HEK293 (cell line): Measurements from ENCODE around the gene VPS13D.

Experiments
- CTCF ChIA-PET: fragments of 350-600 bp; formaldehyde crosslinking; extraction: SDS; loops from one replicate; lab custom pipeline; 2021; ENCODE audit warnings: antibody characterized with exemption; lab: Yijun Ruan, JAX
- POLR2A ChIA-PET: fragments of 300-600 bp; formaldehyde crosslinking; extraction: SDS; loops from one replicate; lab custom pipeline; 2020; ENCODE audit warnings: antibody characterized with exemption, inconsistent platforms; lab: Yijun Ruan, JAX
- H3K27ac ChIP-seq: fragments of 200-500 bp; sonication (Bioruptor generic); 2 replicates; pipeline ENCODE4 v1.5.1; 2014; ENCODE audit warnings: low read depth, low read length, control low read depth, inconsistent platforms; ENCODE audit errors: extremely low read depth
- H3K36me3 ChIP-seq, 2 experiments: fragments of 200-500 bp in 1 of 2; sonication (Bioruptor generic) in 1 of 2; 1 replicate in 1 of 2; 2 replicates in 1 of 2; pipeline ENCODE4 v1.5.1; 2014 to 2017; ENCODE audit warnings: inconsistent platforms in 2 of 2, low read length in 2 of 2; ENCODE audit not compliant: control insufficient read depth in 2 of 2, insufficient read depth in 1 of 2
- H3K4me1 ChIP-seq: fragments of 200-500 bp; sonication (Bioruptor generic); 2 replicates; pipeline ENCODE4 v1.5.1; 2014; ENCODE audit warnings: mild to moderate bottlenecking, low read length, inconsistent platforms; ENCODE audit not compliant: control insufficient read depth, insufficient read depth
- H3K4me3 ChIP-seq: 2 replicates; pipeline ENCODE4 v1.5.1; 2011; ENCODE audit warnings: low read depth, mild to moderate bottlenecking, control low read depth, low read length, moderate library complexity
- H3K9me3 ChIP-seq: fragments of 200-500 bp; sonication (Bioruptor generic); 2 replicates; pipeline ENCODE4 v1.5.1; 2014; ENCODE audit warnings: low read depth, low read length, inconsistent platforms; ENCODE audit not compliant: control insufficient read depth, insufficient read depth
- ATF2 ChIP-seq: fragments of 450-650 bp; formaldehyde crosslinking; IDR thresholded peaks from 2 replicates; pipeline ENCODE4 v1.5.1; 2016; ENCODE audit warnings: missing biosample characterization, missing genetic modification characterization, low read depth
- BCL11B ChIP-seq: fragments of 450-650 bp; formaldehyde crosslinking; IDR thresholded peaks from 2 replicates; pipeline ENCODE4 v1.5.1; 2016; ENCODE audit warnings: low read depth, missing biosample characterization, missing genetic modification characterization
- KLF9 ChIP-seq: fragments of 450-650 bp; formaldehyde crosslinking; IDR thresholded peaks from 2 replicates; pipeline ENCODE4 v1.5.1; 2016; ENCODE audit warnings: missing biosample characterization, missing genetic modification characterization, low read depth
- SCRT2 ChIP-seq: fragments of 450-650 bp; formaldehyde crosslinking; IDR thresholded peaks from 2 replicates; pipeline ENCODE4 v1.5.1; 2016; ENCODE audit warnings: missing biosample characterization, missing genetic modification characterization
- SP7 ChIP-seq: fragments of 450-650 bp; formaldehyde crosslinking; IDR thresholded peaks from 2 replicates; pipeline ENCODE4 v1.5.1; 2016; ENCODE audit warnings: missing biosample characterization, missing genetic modification characterization
- YY2 ChIP-seq: fragments of 450-650 bp; formaldehyde crosslinking; IDR thresholded peaks from 2 replicates; pipeline ENCODE4 v1.5.1; 2016; ENCODE audit warnings: missing biosample characterization, missing genetic modification characterization
- ZBTB26 ChIP-seq: fragments of 450-650 bp; formaldehyde crosslinking; optimal IDR thresholded peaks from 2 replicates; pipeline ENCODE3; 2016; ENCODE audit warnings: missing biosample characterization, mild to moderate bottlenecking, missing genetic modification characterization
- ZBTB8A ChIP-seq: fragments of 450-650 bp; formaldehyde crosslinking; IDR thresholded peaks from 2 replicates; pipeline ENCODE4 v1.5.1; 2016; ENCODE audit warnings: missing biosample characterization, missing genetic modification characterization
- ZNF132 ChIP-seq: fragments of 450-650 bp; formaldehyde crosslinking; IDR thresholded peaks from 2 replicates; pipeline ENCODE4 v1.5.1; 2017; ENCODE audit warnings: missing biosample characterization, missing genetic modification characterization, borderline replicate concordance
- ZNF23 ChIP-seq: fragments of 450-650 bp; formaldehyde crosslinking; IDR thresholded peaks from 2 replicates; pipeline ENCODE4 v1.5.1; 2016; ENCODE audit warnings: missing biosample characterization, missing genetic modification characterization, borderline replicate concordance
- ZNF280C ChIP-seq: fragments of 450-650 bp; formaldehyde crosslinking; IDR thresholded peaks from 2 replicates; pipeline ENCODE4 v1.5.1; 2016; ENCODE audit warnings: missing biosample characterization, missing genetic modification characterization
- ZNF324 ChIP-seq: fragments of 450-650 bp; formaldehyde crosslinking; IDR thresholded peaks from 2 replicates; pipeline ENCODE4 v1.5.1; 2016; ENCODE audit warnings: missing biosample characterization, missing genetic modification characterization
- ZNF423 ChIP-seq: fragments of 450-650 bp; formaldehyde crosslinking; IDR thresholded peaks from 2 replicates; pipeline ENCODE4 v1.5.1; 2016; ENCODE audit warnings: missing biosample characterization, missing genetic modification characterization
- ZNF426 ChIP-seq: fragments of 450-650 bp; formaldehyde crosslinking; IDR thresholded peaks from 2 replicates; pipeline ENCODE4 v1.5.1; 2017; ENCODE audit warnings: missing biosample characterization, missing genetic modification characterization, mild to moderate bottlenecking, inconsistent platforms, moderate library complexity
- ZNF488 ChIP-seq: fragments of 450-650 bp; formaldehyde crosslinking; IDR thresholded peaks from 2 replicates; pipeline ENCODE4 v1.5.1; 2016; ENCODE audit warnings: missing biosample characterization, missing genetic modification characterization
- ZNF555 ChIP-seq: fragments of 450-650 bp; formaldehyde crosslinking; conservative IDR thresholded peaks from 2 replicates; pipeline ENCODE4 v1.5.1; 2017; ENCODE audit warnings: missing biosample characterization, mild to moderate bottlenecking, missing genetic modification characterization, inconsistent platforms
- ZNF585B ChIP-seq: fragments of 450-650 bp; formaldehyde crosslinking; IDR thresholded peaks from 2 replicates; pipeline ENCODE4 v1.5.1; 2016; ENCODE audit warnings: missing biosample characterization, missing genetic modification characterization
- ZNF670 ChIP-seq: fragments of 450-650 bp; formaldehyde crosslinking; IDR thresholded peaks from 2 replicates; pipeline ENCODE4 v1.5.1; 2016; ENCODE audit warnings: missing biosample characterization, missing genetic modification characterization, low read depth
- ZNF677 ChIP-seq: fragments of 450-650 bp; IDR thresholded peaks from 2 replicates; pipeline ENCODE4 v1.5.0; 2018; ENCODE audit warnings: missing biosample characterization, mild to moderate bottlenecking, missing genetic modification characterization, moderate library complexity
- ZNF707 ChIP-seq: fragments of 450-650 bp; formaldehyde crosslinking; IDR thresholded peaks from 2 replicates; pipeline ENCODE4 v1.5.1; 2016; ENCODE audit warnings: missing biosample characterization, missing genetic modification characterization

Gene VPS13D

GRCh38 chr1:12293416-12293815, 63.6 kb downstream of the VPS13D start (continued):
- TF ChIP-seq ZNF677 (tag by site-specific recombination) (no peak), ATF2 (tag by site-specific recombination) (no peak), BCL11B (no peak), ZNF132 (tag by site-specific recombination) (no peak)

- TF ChIP-seq ZNF23 (tag by site-specific recombination) (no peak), ZBTB26 (tag by site-specific recombination) (no peak), SP7 (tag by site-specific recombination) (no peak), ZBTB8A (tag by site-specific recombination) (no peak), ZNF280C (tag by site-specific recombination) (no peak), ZNF132 (tag by site-specific recombination) (no peak), ZNF585B (tag by site-specific recombination) (no peak), ZNF555 (tag by site-specific recombination) (no peak), SCRT2 (no peak), KLF9 (tag by site-specific recombination) (no peak), ZNF426 (no peak), ZNF324 (no peak), ZNF670 (no peak), ZNF488 (no peak), ZNF707 (tag by site-specific recombination) (no peak), YY2 (tag by site-specific recombination) (no peak), ZNF423 (tag by site-specific recombination) (no peak)
- POLR2A ChIA-PET = no interaction called here
- no peak overlapping the region for H3K27ac ChIP-seq
- H3K9me3 ChIP-seq = no peaks in the 10 kb centered on the region
- CTCF ChIA-PET = interaction anchor here (0.6 to 1.4 kb wide), 3 partner anchors 19 to 266 kb away, joined by 3 to 4 read pairs (median 3); no protein-coding TSS in a partner anchor
- H3K4me3 ChIP-seq = no peak overlapping the region
- no peaks in the 10 kb centered on the region for H3K4me1 ChIP-seq
- H3K36me3 ChIP-seq = peaks cover 14 to 50% of the 10 kb centered on the region in 2 experiments
Observed at GRCh38 chr1:12294076-12294475, 64.2 kb downstream of the VPS13D start.
